IMR-90 (cell line): ENCODE measurements around the gene TTC21A. TPM values are rescaled to one million over a fixed set of nuclear protein-coding genes. Genes with fewer than 3 reads are reported as not detected.

Source experiments
- ATAC-seq: fragments of 200-7000 bp; cut with Tn5 transposase; 2 replicates; pipeline ENCODE4 v1.9.1; 2020; ENCODE audit warnings: low read depth, mild to moderate bottlenecking, moderate library complexity
- BruUV-seq: library from RNA; stranded (reverse); fragments of 400-500 nt; replicated peaks from 2 replicates; lab custom pipeline; 2021; lab: Mats Ljungman, UMichigan
- CTCF ChIA-PET: fragments of 300-600 bp; formaldehyde crosslinking; extraction: SDS; loops from one replicate; lab custom pipeline; 2021; ENCODE audit warnings: antibody characterized with exemption; lab: Yijun Ruan, JAX
- POLR2A ChIA-PET: fragments of 300-600 bp; sonication (Branson Sonifier 250); formaldehyde crosslinking; loops from one replicate; lab custom pipeline; 2022; ENCODE audit warnings: antibody characterized with exemption; ENCODE audit not compliant: unreplicated experiment; lab: Charles Lee
- DNase-seq: peaks from one replicate; pipeline ENCODE4 v3.0.0; 2013
- H2AFZ ChIP-seq: replicated peaks from 2 replicates; pipeline ENCODE3; 2013; ENCODE audit warnings: low read length, mild to moderate bottlenecking; ENCODE audit not compliant: poor library complexity
- H2AK5ac ChIP-seq: 2 replicates; pipeline ENCODE4 v1.6.1; 2013; ENCODE audit warnings: low read depth, low read length, inconsistent platforms
- H2AK9ac ChIP-seq: replicated peaks from 2 replicates; pipeline ENCODE3; 2013; ENCODE audit warnings: mild to moderate bottlenecking, low read depth, low read length, moderate library complexity; ENCODE audit not compliant: poor library complexity
- H2BK120ac ChIP-seq: 2 replicates; pipeline ENCODE4 v1.6.1; 2013; ENCODE audit warnings: low read depth, low read length, inconsistent platforms
- H2BK15ac ChIP-seq: 3 replicates; pipeline ENCODE4 v1.6.1; 2013; ENCODE audit warnings: low read depth, low read length, inconsistent platforms
- H2BK20ac ChIP-seq: 2 replicates; pipeline ENCODE4 v1.6.1; 2013; ENCODE audit warnings: low read depth, mild to moderate bottlenecking, inconsistent platforms, low read length, moderate library complexity
- H2BK5ac ChIP-seq: 2 replicates; pipeline ENCODE4 v1.6.1; 2013; ENCODE audit warnings: mild to moderate bottlenecking, low read depth, low read length, inconsistent platforms; ENCODE audit not compliant: poor library complexity, severe bottlenecking
- H3K14ac ChIP-seq: replicated peaks from 2 replicates; pipeline ENCODE4 v1.6.1; 2013; ENCODE audit warnings: low read depth, low read length, inconsistent platforms
- H3K18ac ChIP-seq: 2 replicates; pipeline ENCODE4 v1.6.1; 2013; ENCODE audit warnings: low read depth, low read length, control low read depth
- H3K23ac ChIP-seq: 2 replicates; pipeline ENCODE4 v1.6.1; 2013; ENCODE audit warnings: low read depth, low read length, inconsistent platforms
- H3K27ac ChIP-seq: 2 replicates; pipeline ENCODE4 v1.5.1; 2013; ENCODE audit warnings: mild to moderate bottlenecking, control low read depth, low read length; ENCODE audit not compliant: insufficient read depth
- H3K27me3 ChIP-seq: 2 replicates; pipeline ENCODE4 v1.6.1; 2013; ENCODE audit warnings: low read length; ENCODE audit not compliant: control insufficient read depth, insufficient read depth
- H3K36me3 ChIP-seq: 2 replicates; pipeline ENCODE4 v1.6.1; 2013; ENCODE audit warnings: low read length, mixed read lengths; ENCODE audit not compliant: control insufficient read depth, insufficient read depth
- H3K4ac ChIP-seq: 2 replicates; pipeline ENCODE4 v1.6.1; 2013; ENCODE audit warnings: low read depth, low read length, inconsistent platforms
- H3K4me1 ChIP-seq: 2 replicates; pipeline ENCODE4 v1.6.1; 2013; ENCODE audit warnings: low read length, mixed read lengths; ENCODE audit not compliant: control insufficient read depth, insufficient read depth
- H3K4me2 ChIP-seq: 2 replicates; pipeline ENCODE4 v1.6.1; 2013; ENCODE audit warnings: low read depth, mild to moderate bottlenecking, control low read depth, low read length, moderate library complexity
- H3K4me3 ChIP-seq: 2 replicates; pipeline ENCODE4 v1.5.1; 2013; ENCODE audit warnings: low read depth, mild to moderate bottlenecking, control low read depth, low read length, moderate library complexity; ENCODE audit not compliant: insufficient read depth
- H3K56ac ChIP-seq: 2 replicates; pipeline ENCODE4 v1.6.1; 2013; ENCODE audit warnings: low read length, inconsistent platforms; ENCODE audit not compliant: insufficient read depth; ENCODE audit errors: extremely low read depth
- H3K79me1 ChIP-seq, 2 experiments: 2 replicates each; pipeline ENCODE4 v1.6.1; 2013; ENCODE audit warnings: low read length in 2 of 2, inconsistent platforms in 1 of 2, low read depth in 1 of 2
- H3K9ac ChIP-seq: 2 replicates; pipeline ENCODE4 v1.6.1; 2013; ENCODE audit warnings: low read depth, low read length, control low read depth
- H3K9me1 ChIP-seq: 2 replicates; pipeline ENCODE4 v1.6.1; 2013; ENCODE audit warnings: low read length, inconsistent platforms; ENCODE audit not compliant: insufficient read depth
- H3K9me3 ChIP-seq: 2 replicates; pipeline ENCODE4 v1.6.1; 2013; ENCODE audit warnings: low read length; ENCODE audit not compliant: control insufficient read depth, insufficient read depth
- H4K20me1 ChIP-seq: 2 replicates; pipeline ENCODE4 v1.6.1; 2013; ENCODE audit warnings: low read length, inconsistent platforms; ENCODE audit not compliant: insufficient read depth
- H4K5ac ChIP-seq: 2 replicates; pipeline ENCODE4 v1.6.1; 2013; ENCODE audit warnings: mild to moderate bottlenecking, low read depth, low read length, control low read depth
- H4K8ac ChIP-seq, 2 experiments: 2 replicates each; pipeline ENCODE4 v1.6.1; 2013; ENCODE audit warnings: low read depth in 2 of 2, low read length in 2 of 2, control low read depth in 1 of 2, inconsistent platforms in 1 of 2
- H4K91ac ChIP-seq: 2 replicates; pipeline ENCODE4 v1.6.1; 2013; ENCODE audit warnings: low read depth, low read length, inconsistent platforms; ENCODE audit not compliant: insufficient read depth
- BHLHE40 ChIP-seq: fragments of 150-350 bp; IDR thresholded peaks from 2 replicates; pipeline ENCODE4 v1.6.1; 2016; ENCODE audit warnings: mild to moderate bottlenecking, low read depth, low read length
- CEBPB ChIP-seq: IDR thresholded peaks from 2 replicates; pipeline ENCODE4 v1.6.1; 2012; ENCODE audit warnings: low read depth, low read length, improper control_type of control experiment
- CHD1 ChIP-seq: IDR thresholded peaks from 2 replicates; pipeline ENCODE4 v1.6.1; 2012; ENCODE audit warnings: low read depth, low read length, improper control_type of control experiment
- CTCF ChIP-seq: conservative IDR thresholded peaks from 2 replicates; pipeline ENCODE4 v1.5.1; 2012; ENCODE audit warnings: mild to moderate bottlenecking, low read depth, low read length, improper control_type of control experiment
- ELK1 ChIP-seq: fragments of 150-350 bp; IDR thresholded peaks from 2 replicates; pipeline ENCODE4 v1.6.1; 2016; ENCODE audit warnings: low read depth, mild to moderate bottlenecking, low read length, moderate library complexity, borderline replicate concordance
- FOS ChIP-seq: fragments of 150-350 bp; IDR thresholded peaks from 2 replicates; pipeline ENCODE4 v1.6.1; 2016; ENCODE audit warnings: low read depth, low read length
- MAFK ChIP-seq: IDR thresholded peaks from 2 replicates; pipeline ENCODE4 v1.6.1; 2012; ENCODE audit warnings: low read depth, low read length, improper control_type of control experiment
- MAZ ChIP-seq: IDR thresholded peaks from 2 replicates; pipeline ENCODE4 v1.6.1; 2012; ENCODE audit warnings: low read depth, mild to moderate bottlenecking, low read length, improper control_type of control experiment, moderate library complexity, borderline replicate concordance
- MXI1 ChIP-seq: IDR thresholded peaks from 2 replicates; pipeline ENCODE4 v1.6.1; 2012; ENCODE audit warnings: low read depth, mild to moderate bottlenecking, low read length, moderate library complexity, borderline replicate concordance
- NFE2L2 ChIP-seq: fragments of 150-350 bp; IDR thresholded peaks from 2 replicates; pipeline ENCODE4 v1.6.1; 2016; ENCODE audit warnings: low read depth, mild to moderate bottlenecking, low read length
- POLR2A ChIP-seq: IDR thresholded peaks from 2 replicates; pipeline ENCODE4 v1.6.1; 2012; ENCODE audit warnings: mild to moderate bottlenecking, low read depth, low read length
- RAD21 ChIP-seq: IDR thresholded peaks from 2 replicates; pipeline ENCODE4 v1.6.1; 2012; ENCODE audit warnings: low read length, improper control_type of control experiment
- RCOR1 ChIP-seq: IDR thresholded peaks from 2 replicates; pipeline ENCODE4 v1.6.1; 2012; ENCODE audit warnings: mild to moderate bottlenecking, low read length, improper control_type of control experiment; ENCODE audit not compliant: insufficient replicate concordance
- RFX5 ChIP-seq: IDR thresholded peaks from 2 replicates; pipeline ENCODE4 v1.8.0; 2012; ENCODE audit warnings: low read depth, mild to moderate bottlenecking, low read length, moderate library complexity
- SMC3 ChIP-seq: fragments of 150-350 bp; IDR thresholded peaks from 2 replicates; pipeline ENCODE4 v1.6.1; 2016; ENCODE audit warnings: low read depth, mild to moderate bottlenecking, antibody characterized with exemption, low read length, moderate library complexity
- USF2 ChIP-seq: fragments of 150-350 bp; IDR thresholded peaks from 2 replicates; pipeline ENCODE4 v1.6.1; 2017; ENCODE audit warnings: mild to moderate bottlenecking, antibody characterized with exemption, low read length, low read depth
- WGBS, 2 experiments: methylation state at CpG; one replicate each; pipeline versions ENCODE4 v1.1.5 to v1.1.7; 2013; ENCODE audit warnings: missing lambda C conversion rate in 2 of 2; ENCODE audit not compliant: insufficient read length in 1 of 2; ENCODE audit errors: extremely low coverage in 2 of 2; 5-methylcytosine and 5-hydroxymethylcytosine counted together
- dilution Hi-C: fragments of 300-500 bp; cut with HindIII; formaldehyde crosslinking; loops from one replicate; pipeline ENCODE4 v1.14.3; 2018; ENCODE audit warnings: low sequenced_read_pairs; ENCODE audit not compliant: unreplicated experiment
- in situ Hi-C: fragments of 300-500 bp; cut with MboI; formaldehyde crosslinking; loops from 3 replicates; pipeline ENCODE4 v1.14.3; 2019; ENCODE audit warnings: low sequenced_read_pairs, inconsistent platforms, mixed read lengths
- intact Hi-C: fragments of 100-400 bp; cut with micrococcal nuclease; formaldehyde crosslinking; loops from 2 replicates; pipeline ENCODE4 v1.10.0; 2022
- polyA plus RNA-seq, 3 experiments: library from polyadenylated mRNA; depleted of rRNA; stranded (reverse); fragments of >200 nt; gene quantifications; 2 replicates each; pipeline ENCODE4 v1.2.3, GENCODE V29; 2012; ENCODE audit warnings: low replicate concordance in 1 of 3
- total RNA-seq: library from RNA; depleted of rRNA; stranded (reverse); fragments of >200 nt; gene quantifications from 2 replicates; pipeline ENCODE4 v1.2.3, GENCODE V29; 2012

The TTC21A gene
- total and polyA plus RNA-seq, 2 of the 4 experiments (the other 2 are of a cell fraction): 0.90 to 1.8 TPM

GRCh38 chr3:39144095-39144747 lies 36.7 kb downstream of the TTC21A start:
- Histone ChIP-seq H3K9me1 (peaks cover 41% of the 10 kb centered on the region), H4K20me1 (peaks cover 95% of the 10 kb centered on the region), H3K79me1 (peaks cover 12 to 90% of the 10 kb centered on the region in 2 experiments), H4K91ac (no peak overlapping the region), H3K27me3 (no peaks in the 10 kb centered on the region), H3K18ac (no peak overlapping the region), H3K9me3 (no peaks in the 10 kb centered on the region), H2AK5ac (no peak overlapping the region), H3K14ac (no peak overlapping the region), H2BK5ac (no peak overlapping the region), H3K9ac (no peak overlapping the region), H3K4me2 (no peak overlapping the region), H4K8ac (no peak overlapping the region), H3K4me3 (no peak overlapping the region), H2BK15ac (no peak overlapping the region), H2AFZ (no peak overlapping the region), H2AK9ac (no peak overlapping the region), H3K56ac (no peak overlapping the region), H3K4me1 (peaks cover 49% of the 10 kb centered on the region), H3K36me3 (peaks cover 44% of the 10 kb centered on the region), H2BK120ac (no peak overlapping the region), H3K27ac (no peak overlapping the region), H3K23ac (no peak overlapping the region), H2BK20ac (no peak overlapping the region), H4K5ac (no peak overlapping the region), H3K4ac (no peak overlapping the region)
- ATAC-seq: no peak
- no peak for DNase-seq
- CTCF ChIA-PET: no interaction called here
- POLR2A ChIA-PET: no interaction called here
- dilution Hi-C loops (no loop called here), in situ Hi-C loops (no loop called here), intact Hi-C loops (no loop called here)
- TF ChIP-seq FOS (no peak), CHD1 (no peak), MXI1 (no peak), CEBPB (no peak), MAFK (no peak), CTCF (no peak), NFE2L2 (no peak), RAD21 (no peak), BHLHE40 (no peak), RCOR1 (no peak), POLR2A (no peak), ELK1 (no peak), SMC3 (no peak), USF2 (no peak), RFX5 (no peak), MAZ (no peak)
- WGBS, 2 experiments: 90% methylated on average over 10 of the region's 20 CpGs; no CpG with 5 or more reads in 1 of the 2 experiments
- BruUV-seq: no TSS peak
